Muscle of leg (tissue), 11 donors: ENCODE results near the gene CYRIA. TPM values are rescaled to one million over a fixed set of nuclear protein-coding genes. Genes with fewer than 3 reads are reported as not detected.

ENCODE experiments used
- DNase-seq: peaks from one replicate; pipeline ENCODE4 v3.0.0; 2013
- H3K27ac ChIP-seq: one replicate; pipeline ENCODE4 v1.5.1; 2013; ENCODE audit warnings: mild to moderate bottlenecking, low read length, control low read depth
- H3K27me3 ChIP-seq: one replicate; pipeline ENCODE4 v1.6.1; 2013; ENCODE audit warnings: low read length; ENCODE audit not compliant: control insufficient read depth, insufficient read depth
- H3K36me3 ChIP-seq: one replicate; pipeline ENCODE4 v1.6.1; 2013; ENCODE audit warnings: low read length; ENCODE audit not compliant: control insufficient read depth, insufficient read depth
- H3K4me1 ChIP-seq: one replicate; pipeline ENCODE4 v1.6.1; 2013; ENCODE audit warnings: low read length; ENCODE audit not compliant: control insufficient read depth, insufficient read depth
- H3K4me3 ChIP-seq: one replicate; pipeline ENCODE4 v1.5.1; 2013; ENCODE audit warnings: low read length, control low read depth
- H3K9me3 ChIP-seq: replicated peaks from 2 replicates; pipeline ENCODE4 v1.6.1; 2013; ENCODE audit warnings: low read depth, low read length; ENCODE audit not compliant: control insufficient read depth
- WGBS: methylation state at CpG from one replicate; pipeline ENCODE4 v1.1.5; 2013; ENCODE audit warnings: missing lambda C conversion rate; ENCODE audit not compliant: insufficient coverage; 5-methylcytosine and 5-hydroxymethylcytosine counted together
- polyA plus RNA-seq, 8 donors: library from polyadenylated mRNA; unstranded; fragments of 120-200 nt; gene quantifications; one replicate each; pipeline versions ENCODE4 v1.2.1 to v1.2.3, GENCODE V29; 2013; ENCODE audit warnings: inconsistent platforms in 1 of 8, low replicate concordance in 1 of 8; ENCODE audit not compliant: insufficient read length in 8 of 8, insufficient read depth in 1 of 8
- total RNA-seq: library from RNA; stranded (reverse); fragments of 120-200 nt; gene quantifications from one replicate; pipeline ENCODE4 v1.2.4, GENCODE V29; 2013

Gene CYRIA
- total and polyA plus RNA-seq, 9 donors, result 3.9 to 8.1 (median 5.2) TPM

- no peaks in the 10 kb centered on the region for H3K27me3 ChIP-seq
- no CpG with 5 or more reads among the region's 3 CpGs for WGBS
- DNase-seq, result no peak
- H3K9me3 ChIP-seq, result no peaks in the 10 kb centered on the region
- H3K27ac ChIP-seq, result no peak overlapping the region
- no peaks in the 10 kb centered on the region for H3K4me1 ChIP-seq
- no peaks in the 10 kb centered on the region for H3K36me3 ChIP-seq
- no peak overlapping the region for H3K4me3 ChIP-seq
Observed at GRCh38 chr2:16675781-16676180, 10.1 kb upstream of the CYRIA start.

- no peak overlapping the region for H3K4me3 ChIP-seq
- H3K9me3 ChIP-seq, result no peaks in the 10 kb centered on the region
- no peak for DNase-seq
- no peak overlapping the region for H3K27ac ChIP-seq
- H3K36me3 ChIP-seq, result no peaks in the 10 kb centered on the region
- H3K4me1 ChIP-seq, result peaks cover under 1% of the 10 kb centered on the region
- WGBS, result no CpG with 5 or more reads among the region's 1 CpG
- no peaks in the 10 kb centered on the region for H3K27me3 ChIP-seq
Observed at GRCh38 chr2:16674154-16674553, 8.5 kb upstream of the CYRIA start.

GRCh38 chr2:16671760-16672159 is 6.1 kb upstream of the CYRIA start:
- DNase-seq, result no peak
- Histone ChIP-seq H3K27me3 (no peaks in the 10 kb centered on the region), H3K36me3 (no peaks in the 10 kb centered on the region), H3K4me3 (no peak overlapping the region), H3K4me1 (peaks cover 2% of the 10 kb centered on the region), H3K9me3 (no peaks in the 10 kb centered on the region), H3K27ac (no peak overlapping the region)
- WGBS, result no CpG with 5 or more reads among the region's 1 CpG

GRCh38 chr2:16669388-16669787 is 3.8 kb upstream of the CYRIA start:
- Histone ChIP-seq H3K9me3 (no peaks in the 10 kb centered on the region), H3K4me1 (peaks cover 17% of the 10 kb centered on the region), H3K36me3 (no peaks in the 10 kb centered on the region), H3K27me3 (peaks cover 7% of the 10 kb centered on the region), H3K27ac (no peak overlapping the region), H3K4me3 (no peak overlapping the region)
- DNase-seq, result no peak
- WGBS, result 30% methylated on average over 1 of the region's 3 CpGs

- no peaks in the 10 kb centered on the region for H3K9me3 ChIP-seq
- peaks cover 28% of the 10 kb centered on the region for H3K4me1 ChIP-seq
- peak; percentile 85 for DNase-seq
- H3K27ac ChIP-seq, result no peak overlapping the region
- peaks cover 7% of the 10 kb centered on the region for H3K27me3 ChIP-seq
- WGBS, result 33% methylated on average over 3 of the region's 8 CpGs
- H3K36me3 ChIP-seq, result no peaks in the 10 kb centered on the region
- H3K4me3 ChIP-seq, result no peak overlapping the region
Observed at GRCh38 chr2:16666449-16666801, 791 bp upstream of the CYRIA start.

GRCh38 chr2:16664809-16665747 is 556 bp downstream of the CYRIA start:
- Histone ChIP-seq H3K27me3 (peaks cover 7% of the 10 kb centered on the region), H3K9me3 (no peaks in the 10 kb centered on the region), H3K4me1 (peaks cover 28% of the 10 kb centered on the region), H3K4me3 (peak overlapping the region; percentile 58), H3K36me3 (no peaks in the 10 kb centered on the region), H3K27ac (no peak overlapping the region)
- no peak for DNase-seq
- WGBS, result 5% methylated on average over 32 of the region's 34 CpGs

DNA sequence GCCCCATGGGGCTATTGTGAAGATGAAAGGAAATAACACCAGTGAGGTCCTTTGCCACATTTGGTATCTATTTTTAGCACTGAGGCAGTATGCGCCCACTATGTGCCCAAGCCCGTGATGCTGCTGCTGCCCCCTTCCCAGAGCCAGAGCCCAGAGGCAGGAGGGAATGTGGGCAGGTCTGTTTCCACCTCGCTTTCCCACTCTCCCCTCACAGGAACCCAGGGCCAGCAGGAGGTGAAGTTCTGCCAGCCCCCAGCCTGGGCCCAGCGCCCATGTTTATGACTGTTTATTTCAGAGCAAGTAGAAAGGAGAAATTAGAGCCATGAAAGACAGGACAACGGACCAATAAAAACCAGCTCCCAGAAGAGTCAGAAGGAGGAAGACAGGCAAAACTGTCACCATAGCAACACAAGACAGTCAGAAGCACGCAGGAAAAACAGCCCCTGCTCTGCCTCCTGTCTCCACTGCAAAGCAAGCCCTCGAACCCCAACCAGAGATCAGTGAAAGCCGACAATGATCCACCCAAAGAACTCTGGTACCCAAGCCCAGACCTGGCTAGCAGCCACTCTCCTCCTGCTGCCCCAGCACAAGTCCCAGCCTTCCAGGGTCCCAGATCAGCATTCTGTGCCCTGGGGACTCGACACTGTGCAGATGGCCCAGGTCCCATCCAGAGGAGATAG is 1.4 kb downstream of the CYRIA start:
- Histone ChIP-seq H3K9me3 (no peaks in the 10 kb centered on the region), H3K4me1 (peaks cover 28% of the 10 kb centered on the region), H3K27ac (no peak overlapping the region), H3K27me3 (peaks cover 7% of the 10 kb centered on the region), H3K4me3 (peak overlapping the region; percentile 58), H3K36me3 (no peaks in the 10 kb centered on the region)
- peak; percentile 93 for DNase-seq
- 18% methylated on average over 4 of the region's 9 CpGs for WGBS

DNA sequence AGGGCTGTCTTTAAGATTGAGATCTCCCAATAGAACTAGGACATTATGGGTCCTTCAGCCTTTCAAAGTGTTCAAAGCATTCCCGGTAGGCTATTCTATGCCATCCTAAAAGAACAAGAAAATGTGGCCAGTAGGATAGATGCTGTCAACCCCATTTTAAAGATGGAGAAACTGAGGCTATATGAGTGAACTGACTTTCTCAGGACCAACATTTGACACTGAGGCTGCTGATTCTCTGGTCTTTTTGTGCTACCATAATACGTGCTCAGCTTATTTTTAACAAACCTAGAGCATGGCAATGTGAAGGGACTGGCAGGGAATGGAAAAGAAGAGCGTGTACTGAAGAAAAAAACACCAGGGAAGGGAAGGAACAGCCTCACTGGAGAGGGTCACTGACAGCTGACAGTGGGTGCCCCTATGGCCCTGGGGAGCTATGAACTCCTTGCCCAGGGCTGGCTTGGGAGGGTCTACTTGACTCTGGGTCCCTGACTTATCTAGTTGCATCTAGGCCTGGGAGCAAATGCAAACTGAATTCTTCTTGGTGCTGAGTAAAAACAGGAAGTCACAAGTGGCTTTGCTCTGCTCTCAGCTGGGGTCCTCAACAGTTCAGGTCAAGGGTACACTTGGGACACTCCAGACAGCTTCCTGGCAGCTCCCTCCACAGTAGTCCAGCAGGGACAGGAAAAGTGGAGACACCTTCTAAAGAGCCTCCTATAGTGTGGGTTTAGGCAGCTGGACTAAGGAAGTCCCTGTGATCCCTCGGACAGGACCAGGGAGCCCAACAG is 2.3 kb downstream of the CYRIA start:
- Histone ChIP-seq H3K36me3 (no peaks in the 10 kb centered on the region), H3K27me3 (peaks cover 7% of the 10 kb centered on the region), H3K4me1 (peaks cover 31% of the 10 kb centered on the region), H3K9me3 (no peaks in the 10 kb centered on the region), H3K4me3 (no peak overlapping the region), H3K27ac (no peak overlapping the region)
- DNase-seq, result no peak
- WGBS, result 92% methylated on average over 2 of the region's 4 CpGs

DNA sequence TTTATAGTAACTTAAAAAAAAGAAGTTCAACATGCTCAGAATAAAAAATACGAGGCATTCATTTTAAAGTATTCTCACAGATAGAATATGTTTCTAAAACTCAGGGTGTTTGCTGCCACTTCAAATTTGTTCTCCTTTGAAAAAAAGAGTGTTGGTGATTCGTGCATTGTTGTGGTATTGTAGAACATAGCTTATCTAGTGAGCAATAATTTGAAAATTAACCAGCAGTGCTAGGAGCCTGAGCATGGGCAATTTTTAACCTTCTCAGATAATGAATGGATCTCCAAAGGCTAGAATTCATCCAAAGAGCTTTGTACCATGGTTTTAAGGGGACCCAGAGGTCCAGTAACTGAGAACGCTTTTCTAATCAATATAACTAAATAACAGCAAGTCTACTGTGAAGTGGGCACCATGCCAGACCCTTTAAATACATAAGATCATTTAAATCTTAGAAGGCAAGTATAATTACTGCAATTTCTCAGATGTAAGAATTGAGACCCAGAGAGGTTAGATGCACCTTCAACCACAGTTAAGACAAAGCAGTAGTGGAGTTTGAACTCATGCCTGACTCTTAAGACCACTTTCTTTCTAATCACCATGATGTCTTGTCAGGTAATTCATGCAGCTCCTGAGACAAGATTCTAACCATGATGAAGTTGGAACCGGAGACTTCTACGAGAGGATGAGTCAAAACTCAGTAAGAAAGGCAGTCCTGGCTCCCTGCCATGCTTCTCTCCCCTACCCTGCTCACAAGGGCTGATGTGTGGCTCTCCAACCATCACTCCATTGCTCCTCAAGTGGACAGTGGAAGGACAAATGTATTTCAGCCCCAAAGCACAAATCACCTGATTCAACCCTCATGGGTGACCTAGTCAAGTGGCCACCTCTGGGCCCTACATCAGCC is 3.4 kb downstream of the CYRIA start:
- DNase-seq, result no peak
- WGBS, result no CpG with 5 or more reads among the region's 5 CpGs
- Histone ChIP-seq H3K36me3 (no peaks in the 10 kb centered on the region), H3K27me3 (peaks cover 7% of the 10 kb centered on the region), H3K27ac (no peak overlapping the region), H3K4me1 (peaks cover 31% of the 10 kb centered on the region), H3K9me3 (no peaks in the 10 kb centered on the region), H3K4me3 (no peak overlapping the region)
